Smooth muscle cell (in vitro differentiated cells): ENCODE data around the gene GPR107. TPM values are rescaled to one million over a fixed set of nuclear protein-coding genes. Genes with fewer than 3 reads are reported as not detected.

ENCODE experiments used
- DNase-seq: peaks from one replicate; lab custom pipeline; 2025; ENCODE audit not compliant: unreplicated experiment; lab: John Stamatoyannopoulos, UW
- H2AFZ ChIP-seq: fragments of 200-600 bp; sonication (generic); 2 replicates; pipeline ENCODE4 v1.6.0; 2016; ENCODE audit warnings: antibody characterized with exemption, low read depth, mild to moderate bottlenecking
- H3F3A ChIP-seq: fragments of 200-600 bp; sonication (generic); 2 replicates; pipeline ENCODE4 v1.6.0; 2017; ENCODE audit warnings: antibody characterized with exemption, low read depth
- H3K27ac ChIP-seq: fragments of 200-600 bp; sonication (generic); 2 replicates; pipeline ENCODE4 v1.5.1; 2016; ENCODE audit warnings: low read depth, mild to moderate bottlenecking
- H3K27me3 ChIP-seq: fragments of 200-600 bp; sonication (generic); 2 replicates; pipeline ENCODE4 v1.6.1; 2016; ENCODE audit warnings: low read depth, mild to moderate bottlenecking
- H3K36me3 ChIP-seq: fragments of 200-600 bp; sonication (generic); 2 replicates; pipeline ENCODE4 v1.5.1; 2016; ENCODE audit warnings: low read depth
- H3K4me1 ChIP-seq: fragments of 200-600 bp; sonication (generic); 2 replicates; pipeline ENCODE4 v1.5.1; 2016; ENCODE audit warnings: low read depth
- H3K4me2 ChIP-seq: fragments of 200-600 bp; sonication (generic); 2 replicates; pipeline ENCODE4 v1.6.0; 2016; ENCODE audit warnings: mild to moderate bottlenecking
- H3K4me3 ChIP-seq: fragments of 200-600 bp; sonication (generic); 2 replicates; pipeline ENCODE4 v1.5.1; 2016; ENCODE audit warnings: mild to moderate bottlenecking
- H3K79me2 ChIP-seq: fragments of 200-600 bp; sonication (generic); 2 replicates; pipeline ENCODE4 v1.6.0; 2016; ENCODE audit warnings: low read depth, mild to moderate bottlenecking
- H3K9ac ChIP-seq: fragments of 200-600 bp; sonication (generic); 2 replicates; pipeline ENCODE4 v1.6.0; 2016; ENCODE audit warnings: low read depth
- H3K9me3 ChIP-seq: fragments of 200-600 bp; sonication (generic); replicated peaks from 2 replicates; pipeline ENCODE4 v1.5.1; 2016; ENCODE audit warnings: low read depth
- H4K20me1 ChIP-seq: fragments of 200-600 bp; sonication (generic); 2 replicates; pipeline ENCODE4 v1.6.0; 2016; ENCODE audit warnings: low read depth
- WGBS: methylation state at CpG from one replicate; pipeline ENCODE4 v1.1.7; 2016; ENCODE audit warnings: low lambda C conversion rate; 5-methylcytosine and 5-hydroxymethylcytosine counted together
- polyA plus RNA-seq: library from polyadenylated mRNA; unstranded; fragments of >200 nt; fragmentation: Nextera tagmentation; extraction: Ambion mirVana; gene quantifications from 2 replicates; pipeline ENCODE4 v1.2.1, GENCODE V29; 2016
- total RNA-seq: library from RNA; depleted of rRNA; stranded (reverse); fragments of >200 nt; gene quantifications from 2 replicates; pipeline ENCODE4 v1.2.3, GENCODE V29; 2014
- TF ChIP-seq, protein P1 (sequence below): fragments of 200-600 bp; sonication (generic); IDR thresholded peaks from 2 replicates; pipeline ENCODE4 v1.5.1; 2017; ENCODE audit warnings: borderline replicate concordance, mild to moderate bottlenecking, antibody characterized with exemption; ENCODE audit not compliant: insufficient read depth, poor library complexity, severe bottlenecking

Gene GPR107
- total and polyA plus RNA-seq, 2 experiments from 2014 or later = 16.2 to 42.7 TPM

DNA sequence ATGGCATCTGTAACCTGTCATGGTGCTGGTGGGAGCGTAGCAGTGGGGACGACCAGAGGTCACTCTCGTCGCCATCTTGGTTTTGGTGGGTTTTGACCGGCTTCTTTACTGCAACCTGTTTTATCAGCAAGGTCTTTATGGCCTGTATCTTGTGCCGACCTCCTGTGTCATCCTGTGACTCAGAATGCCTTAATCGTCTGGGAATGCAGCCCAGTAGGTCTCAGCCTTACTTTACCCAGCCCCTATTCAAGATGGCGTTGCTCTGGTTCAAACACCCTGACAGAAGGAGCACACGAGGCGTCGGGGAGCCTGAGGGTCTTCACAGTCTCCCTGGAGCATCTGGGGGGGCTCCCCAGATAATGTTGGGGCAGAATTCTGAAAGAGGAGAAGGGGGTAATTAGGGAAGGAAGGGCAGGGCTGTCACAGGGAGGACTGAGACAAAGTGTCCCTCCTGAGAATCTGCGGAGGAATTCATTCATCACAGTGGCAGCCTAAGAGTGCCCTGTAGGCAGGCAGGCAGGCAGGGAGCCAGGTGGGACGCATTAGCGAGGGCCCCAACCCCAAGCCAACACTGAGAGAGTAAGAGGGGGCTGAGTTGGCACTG lies 97.2 kb downstream of the GPR107 start:
- no peak overlapping the region for H3K4me3 ChIP-seq
- peak overlapping the region; percentile 51 for H2AFZ ChIP-seq
- H3K36me3 ChIP-seq = no peaks in the 10 kb centered on the region
- peak overlapping the region; percentile 0 for H3K4me2 ChIP-seq
- H3K27ac ChIP-seq = peak overlapping the region; percentile 86
- peak overlapping the region; percentile 73 for H3K9ac ChIP-seq
- H3F3A ChIP-seq = no peaks in the 10 kb centered on the region
- TF ChIP-seq, protein P1, sequence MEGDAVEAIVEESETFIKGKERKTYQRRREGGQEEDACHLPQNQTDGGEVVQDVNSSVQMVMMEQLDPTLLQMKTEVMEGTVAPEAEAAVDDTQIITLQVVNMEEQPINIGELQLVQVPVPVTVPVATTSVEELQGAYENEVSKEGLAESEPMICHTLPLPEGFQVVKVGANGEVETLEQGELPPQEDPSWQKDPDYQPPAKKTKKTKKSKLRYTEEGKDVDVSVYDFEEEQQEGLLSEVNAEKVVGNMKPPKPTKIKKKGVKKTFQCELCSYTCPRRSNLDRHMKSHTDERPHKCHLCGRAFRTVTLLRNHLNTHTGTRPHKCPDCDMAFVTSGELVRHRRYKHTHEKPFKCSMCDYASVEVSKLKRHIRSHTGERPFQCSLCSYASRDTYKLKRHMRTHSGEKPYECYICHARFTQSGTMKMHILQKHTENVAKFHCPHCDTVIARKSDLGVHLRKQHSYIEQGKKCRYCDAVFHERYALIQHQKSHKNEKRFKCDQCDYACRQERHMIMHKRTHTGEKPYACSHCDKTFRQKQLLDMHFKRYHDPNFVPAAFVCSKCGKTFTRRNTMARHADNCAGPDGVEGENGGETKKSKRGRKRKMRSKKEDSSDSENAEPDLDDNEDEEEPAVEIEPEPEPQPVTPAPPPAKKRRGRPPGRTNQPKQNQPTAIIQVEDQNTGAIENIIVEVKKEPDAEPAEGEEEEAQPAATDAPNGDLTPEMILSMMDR = no peak
- 47% methylated on average over 14 of the region's 14 CpGs for WGBS
- H3K27me3 ChIP-seq = no peaks in the 10 kb centered on the region
- H3K4me1 ChIP-seq = no peaks in the 10 kb centered on the region
- no peaks in the 10 kb centered on the region for H4K20me1 ChIP-seq
- DNase-seq = no peak
- H3K9me3 ChIP-seq = no peaks in the 10 kb centered on the region
- H3K79me2 ChIP-seq = no peaks in the 10 kb centered on the region

DNA sequence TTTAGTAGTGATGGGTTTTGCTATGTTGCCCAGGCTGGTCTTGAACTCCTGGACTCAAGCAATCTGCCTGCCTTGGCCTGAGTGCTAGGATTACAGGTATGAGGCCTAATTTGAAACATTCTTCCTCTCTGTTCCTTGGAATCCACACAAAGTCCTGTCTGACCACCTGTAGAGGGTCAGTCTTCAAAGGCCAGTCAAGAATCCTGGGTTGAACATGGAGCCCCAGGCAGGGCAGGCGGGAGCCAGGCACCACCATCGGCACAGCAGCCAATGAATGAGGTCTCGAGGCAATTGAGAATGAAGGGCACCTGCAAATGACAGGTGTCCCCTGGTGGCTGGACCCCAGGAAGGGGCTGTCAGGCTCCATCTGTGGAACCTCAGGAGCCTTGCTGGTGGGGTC lies 101.1 kb downstream of the GPR107 start:
- H3K27ac ChIP-seq = no peak overlapping the region
- no peaks in the 10 kb centered on the region for H3K9me3 ChIP-seq
- no peaks in the 10 kb centered on the region for H3F3A ChIP-seq
- no peak overlapping the region for H3K4me2 ChIP-seq
- no peaks in the 10 kb centered on the region for H4K20me1 ChIP-seq
- TF ChIP-seq, protein P1 = no peak
- no peak overlapping the region for H2AFZ ChIP-seq
- no peaks in the 10 kb centered on the region for H3K27me3 ChIP-seq
- WGBS = 95% methylated on average over 3 of the region's 3 CpGs
- H3K36me3 ChIP-seq = no peaks in the 10 kb centered on the region
- no peak for DNase-seq
- H3K4me3 ChIP-seq = no peak overlapping the region
- H3K4me1 ChIP-seq = no peaks in the 10 kb centered on the region
- no peak overlapping the region for H3K9ac ChIP-seq
- H3K79me2 ChIP-seq = no peaks in the 10 kb centered on the region

DNA sequence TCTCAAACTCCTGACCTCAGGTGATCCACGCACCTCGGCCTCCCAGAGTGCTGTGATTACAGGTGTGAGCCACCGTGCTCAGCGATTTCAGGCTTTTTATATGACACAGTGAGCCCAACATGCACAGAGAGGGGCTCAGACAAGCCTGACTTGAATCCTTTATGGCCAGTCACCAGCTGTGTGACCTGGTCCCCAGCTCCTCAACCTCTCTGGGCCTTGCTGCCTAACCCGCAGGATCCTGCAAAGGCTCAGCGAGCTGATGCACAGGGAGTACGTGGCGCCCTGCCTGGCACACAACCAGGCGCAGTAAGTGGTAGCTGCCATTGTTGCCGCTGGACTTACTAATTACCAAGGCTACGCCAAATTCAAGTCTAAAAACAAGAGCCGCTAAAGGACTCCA lies 101.9 kb downstream of the GPR107 start:
- Histone ChIP-seq H3K36me3 (no peaks in the 10 kb centered on the region), H3K27me3 (no peaks in the 10 kb centered on the region), H3K4me1 (no peaks in the 10 kb centered on the region), H3K79me2 (no peaks in the 10 kb centered on the region), H3K4me3 (no peak overlapping the region), H4K20me1 (no peaks in the 10 kb centered on the region), H3F3A (no peaks in the 10 kb centered on the region), H3K4me2 (no peak overlapping the region), H2AFZ (no peak overlapping the region), H3K9me3 (no peaks in the 10 kb centered on the region), H3K9ac (no peak overlapping the region), H3K27ac (no peak overlapping the region)
- WGBS = 95% methylated on average over 12 of the region's 12 CpGs
- no peak for DNase-seq
- TF ChIP-seq, protein P1 = no peak

DNA sequence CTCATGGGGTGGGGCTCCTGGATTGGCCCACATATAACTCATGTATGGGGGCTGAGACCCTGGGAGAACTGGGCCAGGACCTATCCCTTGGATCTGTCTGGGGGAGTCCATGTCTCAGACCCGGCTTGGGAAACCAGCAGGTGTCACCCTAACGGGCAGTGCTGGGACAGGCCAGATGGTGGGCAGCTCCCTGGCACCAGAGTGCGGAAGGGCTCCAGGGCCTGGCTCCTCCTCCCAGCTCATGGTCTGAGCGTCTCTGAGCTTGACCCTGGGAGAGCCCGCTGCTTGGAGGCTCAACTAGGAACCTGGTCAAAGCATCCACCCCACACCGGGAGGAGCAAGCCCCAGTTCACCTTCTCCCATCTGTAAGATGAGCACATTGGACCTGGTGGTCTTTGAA lies 103.0 kb downstream of the GPR107 start:
- TF ChIP-seq, protein P1 = no peak
- H3K4me2 ChIP-seq = no peak overlapping the region
- H3K27me3 ChIP-seq = no peaks in the 10 kb centered on the region
- H2AFZ ChIP-seq = no peak overlapping the region
- H3K79me2 ChIP-seq = no peaks in the 10 kb centered on the region
- H3K4me1 ChIP-seq = no peaks in the 10 kb centered on the region
- no peaks in the 10 kb centered on the region for H3K9me3 ChIP-seq
- DNase-seq = no peak
- 87% methylated on average over 6 of the region's 6 CpGs for WGBS
- H3K36me3 ChIP-seq = no peaks in the 10 kb centered on the region
- H3F3A ChIP-seq = no peaks in the 10 kb centered on the region
- H3K9ac ChIP-seq = no peak overlapping the region
- H4K20me1 ChIP-seq = no peaks in the 10 kb centered on the region
- no peak overlapping the region for H3K27ac ChIP-seq
- H3K4me3 ChIP-seq = no peak overlapping the region
